Stimulated activated CD8-positive, alpha-beta memory T cell treated with anti-CD3 and anti-CD28 coated beads, Interleukin-4, amount 100 ng/mL, for 48 hours (primary cell): ENCODE results near the gene VWA1.
"Not testable (repeated sequence)": the region's sequence is repeated elsewhere in the genome, so short reads cannot be mapped to it uniquely, and the experiment has no call there.

ENCODE experiments used
- DNase-seq: peaks from one replicate; pipeline ENCODE4 v3.0.0-alpha.2; 2020

VWA1 gene

DNA sequence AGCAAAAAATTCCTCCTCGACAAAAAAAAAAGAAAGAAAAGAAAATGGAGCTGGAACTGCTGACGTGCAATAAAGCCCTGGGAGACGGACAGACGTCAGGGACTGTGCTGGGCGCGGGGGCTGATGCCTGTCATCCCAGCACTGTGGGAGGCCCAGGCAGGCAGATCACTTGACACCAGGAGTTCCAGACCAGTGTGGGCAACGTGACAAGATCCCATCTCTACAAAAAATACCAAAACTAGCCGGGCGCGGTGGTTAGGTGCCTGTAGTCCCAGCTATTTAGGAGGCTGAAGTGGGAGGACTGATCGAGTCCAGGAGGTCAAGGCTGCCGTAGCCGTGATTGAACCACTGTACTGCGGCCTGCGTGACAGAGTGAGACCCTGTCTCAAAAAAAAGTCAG is 10.8 kb upstream of the VWA1 start:
- DNase-seq, result no peak

DNA sequence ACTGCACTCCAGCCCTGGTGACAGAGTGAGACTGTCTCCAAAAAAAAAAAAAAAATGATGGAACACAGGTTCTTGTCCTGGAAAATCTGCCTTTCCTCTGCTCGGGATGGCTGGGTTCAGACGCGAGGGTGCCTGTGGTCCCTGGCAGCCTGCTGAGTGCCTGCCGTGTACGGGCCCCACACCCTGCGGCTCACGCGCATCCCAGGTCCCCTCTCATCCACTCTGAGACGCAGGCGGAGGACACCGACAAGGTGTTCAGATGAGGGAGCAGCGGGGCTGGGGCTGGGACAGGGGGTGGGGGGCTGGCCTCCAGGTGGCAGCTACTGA is 10.1 kb upstream of the VWA1 start:
- no peak for DNase-seq

- DNase-seq, result no peak
Observed at GRCh38 chr1:1425753-1426495, 9.6 kb upstream of the VWA1 start.

- no peak for DNase-seq
Observed at GRCh38 chr1:1426496-1427105, 8.9 kb upstream of the VWA1 start.

DNA sequence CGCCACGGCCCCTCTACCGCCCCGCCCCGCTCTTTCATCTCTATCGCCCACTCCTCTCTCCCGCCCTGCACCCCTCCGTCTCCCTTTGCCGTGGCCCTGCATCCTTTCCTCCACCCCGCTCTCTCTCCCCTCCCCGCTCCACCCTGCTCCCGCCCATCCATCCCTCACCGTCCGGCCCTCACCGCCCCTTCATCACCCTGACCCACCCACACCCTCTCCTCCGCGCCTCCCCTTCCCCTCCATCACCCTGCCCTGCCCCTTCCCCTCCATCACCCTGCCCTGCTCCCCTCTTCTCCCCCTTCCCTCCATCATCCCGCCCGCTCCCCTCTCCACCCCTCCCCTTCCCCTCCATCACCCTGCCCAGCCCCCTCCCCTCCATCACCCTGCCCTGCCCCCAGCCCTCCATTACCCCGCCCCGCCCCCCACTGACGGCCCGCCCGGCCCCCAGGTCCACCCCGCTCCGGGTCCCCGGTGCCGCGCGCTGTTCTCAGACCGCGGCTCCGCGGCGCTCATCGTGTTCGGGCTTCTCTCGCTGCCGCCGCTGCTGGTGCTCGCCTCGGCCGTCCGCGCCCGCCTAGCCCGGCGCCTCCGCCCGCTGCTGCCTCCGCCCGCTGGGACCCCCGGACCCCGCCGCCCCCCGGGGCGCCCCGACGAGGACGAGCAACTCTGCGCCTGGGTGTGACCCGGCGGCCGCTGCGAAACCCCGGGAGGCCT is 8.2 kb upstream of the VWA1 start:
- no peak for DNase-seq

GRCh38 chr1:1427820-1428148 is 7.7 kb upstream of the VWA1 start:
- no peak for DNase-seq

DNA sequence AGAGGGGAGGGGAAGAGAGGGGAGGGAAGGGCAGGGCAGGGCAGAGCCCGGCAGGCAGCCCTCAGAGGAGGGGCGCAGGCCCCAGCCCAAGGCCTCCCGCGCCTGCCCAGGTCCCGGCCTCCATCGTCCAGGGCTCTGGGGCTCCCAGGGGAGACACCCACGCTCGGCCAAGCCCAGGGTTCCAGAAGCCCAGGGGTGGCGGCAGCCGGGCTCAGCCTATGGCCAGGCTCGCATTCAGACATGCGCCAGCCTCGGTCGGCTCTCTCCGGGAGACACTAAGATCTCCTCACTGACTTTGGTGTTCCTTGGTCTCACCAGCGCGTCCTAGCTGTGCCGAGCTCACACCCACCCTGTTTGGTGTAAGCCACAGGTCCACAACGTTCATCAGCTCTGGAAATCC is 7.3 kb upstream of the VWA1 start:
- DNase-seq, result no peak

- not testable (repeated sequence) for DNase-seq
Observed at GRCh38 chr1:1428967-1429366, 6.5 kb upstream of the VWA1 start.

DNA sequence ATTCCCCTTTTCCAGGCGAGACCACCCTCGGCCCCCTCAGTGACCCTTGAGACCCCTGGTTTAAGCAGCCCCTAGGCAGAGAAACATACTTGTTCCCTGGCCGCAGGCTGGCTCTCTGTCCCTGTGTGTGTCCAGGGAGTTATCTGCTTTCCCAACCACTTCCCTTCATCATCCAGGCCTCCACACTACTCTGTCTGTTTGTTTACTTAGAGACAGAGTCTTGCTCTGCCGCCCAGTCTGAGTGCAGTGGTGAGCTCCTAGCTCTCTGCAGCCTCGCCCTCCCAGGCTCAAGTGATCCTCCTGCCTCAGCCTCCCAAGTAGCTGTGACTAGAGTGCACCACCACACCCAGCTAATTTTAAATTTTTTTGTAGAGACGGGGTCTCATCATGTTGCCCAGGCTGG is 5.8 kb upstream of the VWA1 start:
- DNase-seq, result no peak

GRCh38 chr1:1430114-1430982 is 5.1 kb upstream of the VWA1 start:
- DNase-seq, result no peak

DNA sequence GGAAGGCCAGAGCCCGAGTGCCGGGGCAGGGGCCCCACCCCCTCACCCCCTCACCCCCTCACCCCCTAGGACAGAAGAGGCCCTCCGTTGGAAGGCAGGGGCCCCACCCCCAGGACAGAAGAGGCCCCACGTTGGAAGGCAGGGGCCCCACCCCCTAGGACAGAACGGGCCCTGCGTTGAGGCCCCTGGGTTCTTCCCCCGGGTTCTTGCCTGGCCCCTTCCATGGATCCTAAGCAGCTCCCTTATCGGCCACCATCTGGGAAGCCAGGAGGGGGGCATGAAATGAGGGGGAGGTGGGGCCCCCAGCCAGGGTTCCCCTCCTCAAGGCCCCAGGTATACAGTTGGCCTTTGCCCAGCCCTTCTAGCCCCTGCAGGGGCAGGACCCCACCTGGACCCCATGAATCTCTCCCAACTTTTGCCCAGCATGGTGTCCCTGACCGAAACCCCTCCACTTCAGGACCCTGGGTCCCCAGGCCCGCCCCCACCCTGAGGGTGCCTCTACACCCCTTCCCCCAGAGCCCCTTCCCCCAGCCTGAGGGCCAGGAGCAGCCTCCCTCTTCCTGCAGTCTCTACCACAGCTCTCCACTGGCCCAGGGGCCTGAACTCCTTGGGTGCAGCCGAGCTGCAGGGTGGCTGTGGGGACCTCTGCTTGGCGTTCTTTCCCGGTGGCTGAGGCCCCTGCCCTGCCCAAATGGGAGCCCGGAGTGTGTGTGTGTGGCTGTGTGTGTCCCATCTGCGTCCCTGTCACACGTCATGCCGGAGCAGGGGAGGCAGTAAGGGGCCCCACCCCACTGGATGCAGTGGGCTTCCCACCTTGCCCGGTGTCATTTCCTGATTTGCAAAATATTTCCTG is 4.3 kb upstream of the VWA1 start:
- no peak for DNase-seq

DNA sequence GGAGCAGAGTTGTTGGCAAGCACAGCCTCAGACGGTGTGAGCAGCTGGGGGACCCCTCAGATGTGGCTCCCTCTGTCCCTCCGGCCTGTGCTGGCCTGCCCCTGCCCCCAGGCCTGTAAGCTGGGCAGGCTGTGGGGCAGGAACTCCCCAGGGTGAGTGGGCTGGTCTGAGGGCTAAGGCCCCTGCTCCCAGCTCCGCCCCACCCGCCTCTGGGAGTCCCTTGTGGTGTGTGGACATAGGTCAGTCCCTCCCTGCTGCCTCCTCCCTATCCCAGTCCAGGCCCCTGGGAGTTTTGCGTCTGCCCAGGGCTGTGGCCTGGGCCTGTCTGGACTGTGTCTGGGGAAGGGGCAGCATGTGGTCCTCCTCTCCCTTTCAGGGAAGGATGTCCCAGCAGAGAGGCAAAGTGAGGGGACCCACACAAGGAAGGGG is 3.6 kb upstream of the VWA1 start:
- no peak for DNase-seq

GRCh38 chr1:1432274-1432950 is 3.1 kb upstream of the VWA1 start:
- DNase-seq, result no peak

GRCh38 chr1:1432951-1433803 is 2.3 kb upstream of the VWA1 start:
- peak; percentile 41 for DNase-seq

- peak; percentile 77 for DNase-seq
Observed at GRCh38 chr1:1433804-1434130, 1.7 kb upstream of the VWA1 start.

GRCh38 chr1:1434131-1434823 is 1.2 kb upstream of the VWA1 start:
- DNase-seq, result peak; percentile 40

DNA sequence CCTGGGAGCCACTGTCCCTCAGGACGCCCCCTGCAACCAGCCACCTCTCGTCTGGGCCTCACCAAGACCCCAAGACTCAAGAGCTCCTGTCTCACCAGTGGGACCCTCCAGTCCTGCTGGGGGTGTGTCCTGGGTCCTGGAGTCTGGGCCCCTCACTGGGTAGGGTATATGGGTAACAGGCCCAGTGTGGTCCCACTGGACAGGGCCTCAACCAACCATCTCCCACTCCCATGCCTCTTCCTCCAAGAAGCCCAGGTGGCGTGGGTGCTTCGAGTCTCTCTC is 725 bp upstream of the VWA1 start:
- DNase-seq, result no peak

GRCh38 chr1:1435911-1436629 is 580 bp downstream of the VWA1 start:
- DNase-seq, result no peak

DNA sequence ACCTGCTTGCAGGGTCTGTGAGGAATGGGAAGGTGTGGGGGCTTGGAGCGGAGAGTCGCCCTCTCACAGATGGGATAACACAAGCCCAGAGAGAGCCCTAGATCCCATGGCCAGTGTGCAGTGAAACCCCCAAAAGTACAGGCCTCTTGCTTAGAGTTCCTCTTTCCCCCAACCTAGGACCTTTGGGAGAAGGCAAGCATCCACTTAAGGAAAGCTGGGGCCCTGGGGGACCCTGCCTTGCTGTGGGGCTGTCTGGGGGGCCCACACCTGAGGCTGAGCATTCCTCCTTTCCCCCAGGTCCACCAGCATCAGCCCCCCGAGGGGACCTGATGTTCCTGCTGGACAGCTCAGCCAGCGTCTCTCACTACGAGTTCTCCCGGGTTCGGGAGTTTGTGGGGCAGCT is 1.1 kb downstream of the VWA1 start:
- no peak for DNase-seq
